CD4-positive, alpha-beta T cell (primary cell): Measurements from ENCODE around the gene RGS14. TPM values are rescaled to one million over a fixed set of nuclear protein-coding genes. Genes with fewer than 3 reads are reported as not detected.

Source experiments
- ATAC-seq: fragments of 200-7000 bp; cut with Tn5 transposase; one replicate; pipeline ENCODE4 v1.10.0; 2022; ENCODE audit warnings: mild to moderate bottlenecking; ENCODE audit not compliant: poor library complexity
- CTCF ChIA-PET: fragments of 350-600 bp; sonication (Branson Sonifier 250); formaldehyde crosslinking; loops from one replicate; lab custom pipeline; 2021; ENCODE audit warnings: antibody characterized with exemption, inconsistent platforms; lab: Charles Lee
- POLR2A ChIA-PET: fragments of 350-600 bp; sonication (Branson Sonifier 250); formaldehyde crosslinking; loops from one replicate; lab custom pipeline; 2021; ENCODE audit warnings: antibody characterized with exemption, inconsistent platforms; lab: Charles Lee
- DNase-seq, 14 experiments: peaks; one replicate each; pipeline ENCODE4 v3.0.0-alpha.2; 2013 to 2020; ENCODE audit warnings: mixed read lengths in 2 of 14
- H3K27ac ChIP-seq, 2 donors: one replicate each; pipeline versions ENCODE4 v1.5.1 to v1.7.0; 2013; ENCODE audit warnings: low read length in 2 of 2, low read depth in 1 of 2, mild to moderate bottlenecking in 1 of 2
- H3K27me3 ChIP-seq, 2 experiments: 1 replicate in 1 of 2; 2 replicates in 1 of 2; pipeline versions ENCODE4 v1.6.1 to v1.7.0; 2013; ENCODE audit warnings: low read length in 2 of 2, control low read depth in 1 of 2, mild to moderate bottlenecking in 1 of 2, moderate library complexity in 1 of 2; ENCODE audit not compliant: insufficient read depth in 2 of 2, control insufficient read depth in 1 of 2
- H3K36me3 ChIP-seq: one replicate; pipeline ENCODE4 v1.6.1; 2013; ENCODE audit warnings: low read length, control low read depth; ENCODE audit not compliant: insufficient read depth
- H3K4me1 ChIP-seq: one replicate; pipeline ENCODE4 v1.6.1; 2013; ENCODE audit warnings: low read length, control low read depth; ENCODE audit not compliant: insufficient read depth
- H3K4me3 ChIP-seq: one replicate; pipeline ENCODE4 v1.5.1; 2013; ENCODE audit warnings: mild to moderate bottlenecking, low read length, moderate library complexity
- H3K9me3 ChIP-seq, 2 experiments: 1 replicate in 1 of 2; 2 replicates in 1 of 2; pipeline versions ENCODE4 v1.6.1 to v1.7.0; 2013; ENCODE audit warnings: low read length in 2 of 2, mild to moderate bottlenecking in 2 of 2, control low read depth in 1 of 2, moderate library complexity in 1 of 2; ENCODE audit not compliant: control insufficient read depth in 1 of 2, insufficient read depth in 1 of 2
- H3K27ac Mint-ChIP-seq: one replicate; pipeline ENCODE4 v1.8.0; 2020; ENCODE audit warnings: mixed read lengths
- H3K27me3 Mint-ChIP-seq: one replicate; pipeline ENCODE4 v1.8.0; 2021; ENCODE audit warnings: mixed read lengths
- H3K36me3 Mint-ChIP-seq: one replicate; pipeline ENCODE4 v1.8.0; 2021; ENCODE audit warnings: low read depth, mixed read lengths
- H3K4me1 Mint-ChIP-seq: one replicate; pipeline ENCODE4 v1.8.0; 2021; ENCODE audit warnings: low read depth, mixed read lengths
- H3K4me3 Mint-ChIP-seq: one replicate; pipeline ENCODE4 v1.8.0; 2020; ENCODE audit warnings: mild to moderate bottlenecking, mixed read lengths
- H3K9me3 Mint-ChIP-seq: one replicate; pipeline ENCODE4 v1.8.0; 2020; ENCODE audit warnings: mixed read lengths
- CTCF ChIP-seq: fragments of 200-600 bp; IDR thresholded peaks from one replicate; pipeline ENCODE4 v1.8.0; 2022; ENCODE audit warnings: antibody characterized with exemption, mild to moderate bottlenecking
- intact Hi-C, 2 experiments: fragments of 100-400 bp; cut with DNase I in 1 of 2; cut with micrococcal nuclease in 1 of 2; formaldehyde crosslinking; loops; one replicate each; pipeline versions ENCODE4 v1.15.1 to v1.9.0; 2023 to 2025; cut with DNase I, micrococcal nuclease
- total RNA-seq, 174 experiments: library from RNA in 2 of 174; stranded (reverse) in 2 of 174; gene quantifications; one replicate each; pipeline ENCODE4 v1.2.3 and lab custom pipeline; 2021 to 2026

RGS14 gene
- total RNA-seq, 2 experiments from 2014 or later: 34.7 to 35.3 TPM

- Mint-ChIP-seq H3K4me1 (peaks cover 29% of the 10 kb centered on the region), H3K36me3 (no peaks in the 10 kb centered on the region), H3K9me3 (no peaks in the 10 kb centered on the region), H3K27ac (no peak overlapping the region), H3K27me3 (no peaks in the 10 kb centered on the region), H3K4me3 (peak overlapping the region; percentile 78)
- H3K9me3 ChIP-seq: no peaks in the 10 kb centered on the region
- H3K27me3 ChIP-seq: peaks cover 0 to 2% of the 10 kb centered on the region in 2 experiments
- H3K36me3 ChIP-seq: no peaks in the 10 kb centered on the region
- ATAC-seq: no peak
- peak overlapping the region; percentile 59 for H3K4me3 ChIP-seq
- peak; percentile 6 for TF ChIP-seq CTCF
- peaks cover 41% of the 10 kb centered on the region for H3K4me1 ChIP-seq
- CTCF ChIA-PET: interaction anchor here (0.7 to 9.7 kb wide), 27 partner anchors 10 to 291 kb away, joined by 3 to 352 read pairs (median 9); partner anchors contain the start of genes GRK6, PDLIM7, PRELID1 and PRR7
- H3K27ac ChIP-seq: no peak overlapping the region
- intact Hi-C loops: loop anchor here (1.0 to 2.0 kb wide), 4 partner anchors 20 to 50 kb away; partner anchors contain the start of gene GRK6 (in 1 of the 2)
- DNase-seq: no peak
- POLR2A ChIA-PET: interaction anchor here (0.7 to 11.0 kb wide), 12 partner anchors 10 to 218 kb away, joined by 3 to 435 read pairs (median 10); partner anchors contain the start of genes GRK6, LMAN2 and PRR7
Observed at GRCh38 chr5:177404641-177405179, 47.0 kb downstream of the RGS14 start.

GRCh38 chr5:177405312-177405711 is 47.6 kb downstream of the RGS14 start:
- peak overlapping the region; percentile 78 for H3K4me3 Mint-ChIP-seq
- H3K9me3 Mint-ChIP-seq: no peaks in the 10 kb centered on the region
- H3K36me3 Mint-ChIP-seq: no peaks in the 10 kb centered on the region
- H3K4me1 Mint-ChIP-seq: peaks cover 29% of the 10 kb centered on the region
- peaks cover 41% of the 10 kb centered on the region for H3K4me1 ChIP-seq
- TF ChIP-seq CTCF: no peak
- no peaks in the 10 kb centered on the region for H3K27me3 Mint-ChIP-seq
- ChIA-PET CTCF (interaction anchor here (1.4 to 9.7 kb wide), 11 partner anchors 9 to 92 kb away, joined by 3 to 352 read pairs (median 16); partner anchors contain the start of genes GRK6, PDLIM7 and PRR7), POLR2A (interaction anchor here (0.9 to 11.0 kb wide), 6 partner anchors 9 to 52 kb away, joined by 3 to 435 read pairs (median 42); partner anchors contain the start of genes GRK6 and PRR7)
- intact Hi-C loops: loop anchor here in 1 of 2 experiments (2.0 kb wide), 2 partner anchors 19 to 39 kb away; no protein-coding TSS in a partner anchor
- no peak for ATAC-seq
- H3K27ac Mint-ChIP-seq: no peak overlapping the region
- H3K9me3 ChIP-seq: no peaks in the 10 kb centered on the region
- DNase-seq: peak in 1 of 14 experiments; percentile 38
- H3K27me3 ChIP-seq: peaks cover 0 to 2% of the 10 kb centered on the region in 2 experiments
- no peak overlapping the region for H3K27ac ChIP-seq
- no peak overlapping the region for H3K4me3 ChIP-seq
- H3K36me3 ChIP-seq: no peaks in the 10 kb centered on the region

GRCh38 chr5:177405805-177406204 is 48.1 kb downstream of the RGS14 start:
- no peaks in the 10 kb centered on the region for H3K27me3 Mint-ChIP-seq
- no peaks in the 10 kb centered on the region for H3K36me3 Mint-ChIP-seq
- Histone ChIP-seq H3K27ac (no peak overlapping the region), H3K4me3 (no peak overlapping the region), H3K9me3 (no peaks in the 10 kb centered on the region), H3K36me3 (no peaks in the 10 kb centered on the region), H3K4me1 (peaks cover 45% of the 10 kb centered on the region), H3K27me3 (peaks cover 0 to 2% of the 10 kb centered on the region in 2 experiments)
- DNase-seq (peak in 3 of 14 experiments; percentile 38 to 63 (median 56)), ATAC-seq (no peak)
- no peak for TF ChIP-seq CTCF
- ChIA-PET CTCF (interaction anchor here (1.4 to 9.7 kb wide), 4 partner anchors 11 to 58 kb away, joined by 3 to 352 read pairs (median 73); partner anchors contain the start of gene PRR7), POLR2A (interaction anchor here (6.4 to 11.0 kb wide), 3 partner anchors 16 to 44 kb away, joined by 72 to 435 read pairs (median 250); partner anchors contain the start of genes GRK6 and PRR7)
- intact Hi-C loops: loop anchor here in 1 of 2 experiments (2.0 kb wide), 2 partner anchors 19 to 39 kb away; no protein-coding TSS in a partner anchor
- peaks cover 34% of the 10 kb centered on the region for H3K4me1 Mint-ChIP-seq
- H3K4me3 Mint-ChIP-seq: no peak overlapping the region
- no peaks in the 10 kb centered on the region for H3K9me3 Mint-ChIP-seq
- H3K27ac Mint-ChIP-seq: no peak overlapping the region
